Fibroblast of lung (primary cell): ENCODE data around the gene TAS2R60.

Experiments
- EZH2 ChIP-seq: IDR thresholded peaks from 2 replicates; pipeline ENCODE4 v1.5.1; 2012; ENCODE audit warnings: low read length, control low read depth, mild to moderate bottlenecking; ENCODE audit errors: missing control alignments
- TF ChIP-seq, protein P1 (sequence below), 2 donors: IDR thresholded peaks in 1 of 2; conservative IDR thresholded peaks in 1 of 2; 1 replicate in 1 of 2; 2 replicates in 1 of 2; pipeline ENCODE4 v1.5.1; 2011 to 2012; ENCODE audit warnings: low read length in 2 of 2, control low read depth in 1 of 2, inconsistent platforms in 1 of 2, low read depth in 1 of 2, mild to moderate bottlenecking in 1 of 2

DNA sequence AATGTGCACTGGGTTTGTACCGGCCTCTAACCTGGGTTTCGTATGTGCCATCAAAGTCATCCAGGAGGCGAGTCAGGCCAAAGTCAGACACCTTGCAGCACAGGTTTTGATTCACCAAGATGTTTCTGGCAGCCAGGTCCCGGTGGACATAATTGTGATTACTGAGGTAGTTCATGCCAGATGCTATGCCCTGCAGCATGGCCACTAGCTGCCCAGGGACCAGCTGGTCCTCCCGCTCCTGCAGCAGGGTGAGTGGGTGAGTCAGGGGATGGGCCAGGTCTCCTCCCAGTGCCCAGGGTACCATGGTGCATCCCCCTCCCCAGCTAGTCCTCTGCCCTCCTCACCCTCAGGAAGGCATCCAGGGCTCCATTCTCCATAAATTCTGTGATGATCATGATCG is 48.5 kb upstream of the TAS2R60 start:
- TF ChIP-seq, protein P1, sequence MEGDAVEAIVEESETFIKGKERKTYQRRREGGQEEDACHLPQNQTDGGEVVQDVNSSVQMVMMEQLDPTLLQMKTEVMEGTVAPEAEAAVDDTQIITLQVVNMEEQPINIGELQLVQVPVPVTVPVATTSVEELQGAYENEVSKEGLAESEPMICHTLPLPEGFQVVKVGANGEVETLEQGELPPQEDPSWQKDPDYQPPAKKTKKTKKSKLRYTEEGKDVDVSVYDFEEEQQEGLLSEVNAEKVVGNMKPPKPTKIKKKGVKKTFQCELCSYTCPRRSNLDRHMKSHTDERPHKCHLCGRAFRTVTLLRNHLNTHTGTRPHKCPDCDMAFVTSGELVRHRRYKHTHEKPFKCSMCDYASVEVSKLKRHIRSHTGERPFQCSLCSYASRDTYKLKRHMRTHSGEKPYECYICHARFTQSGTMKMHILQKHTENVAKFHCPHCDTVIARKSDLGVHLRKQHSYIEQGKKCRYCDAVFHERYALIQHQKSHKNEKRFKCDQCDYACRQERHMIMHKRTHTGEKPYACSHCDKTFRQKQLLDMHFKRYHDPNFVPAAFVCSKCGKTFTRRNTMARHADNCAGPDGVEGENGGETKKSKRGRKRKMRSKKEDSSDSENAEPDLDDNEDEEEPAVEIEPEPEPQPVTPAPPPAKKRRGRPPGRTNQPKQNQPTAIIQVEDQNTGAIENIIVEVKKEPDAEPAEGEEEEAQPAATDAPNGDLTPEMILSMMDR (conservative IDR thresholded peaks at IDR 0.05 in 1 of 2, IDR thresholded peaks at IDR 0.05 in 1 of 2; ENCODE audit: low read depth in 1 of 2, low read length in 2 of 2), result no peak
- no peak for TF ChIP-seq EZH2
